ENCODE measurements around the gene LRFN5. TPM values are rescaled to one million over a fixed set of nuclear protein-coding genes. Genes with fewer than 3 reads are reported as not detected.
A peak's percentile ranks its signal among the peaks of the same experiment; 100 is the strongest.
"Not testable (repeated sequence)": the region's sequence is repeated elsewhere in the genome, so short reads cannot be mapped to it uniquely, and the experiment has no call there.

LRFN5 gene
- total RNA-seq (2014; rRNA removed; shearing (Covaris generic)): 0.54 and 2.1 TPM in 2 replicates
- polyA plus RNA-seq (2016; fragmentation: Nextera tagmentation; extraction: Ambion mirVana): 0.43 and 0.54 TPM in 2 replicates

DNA sequence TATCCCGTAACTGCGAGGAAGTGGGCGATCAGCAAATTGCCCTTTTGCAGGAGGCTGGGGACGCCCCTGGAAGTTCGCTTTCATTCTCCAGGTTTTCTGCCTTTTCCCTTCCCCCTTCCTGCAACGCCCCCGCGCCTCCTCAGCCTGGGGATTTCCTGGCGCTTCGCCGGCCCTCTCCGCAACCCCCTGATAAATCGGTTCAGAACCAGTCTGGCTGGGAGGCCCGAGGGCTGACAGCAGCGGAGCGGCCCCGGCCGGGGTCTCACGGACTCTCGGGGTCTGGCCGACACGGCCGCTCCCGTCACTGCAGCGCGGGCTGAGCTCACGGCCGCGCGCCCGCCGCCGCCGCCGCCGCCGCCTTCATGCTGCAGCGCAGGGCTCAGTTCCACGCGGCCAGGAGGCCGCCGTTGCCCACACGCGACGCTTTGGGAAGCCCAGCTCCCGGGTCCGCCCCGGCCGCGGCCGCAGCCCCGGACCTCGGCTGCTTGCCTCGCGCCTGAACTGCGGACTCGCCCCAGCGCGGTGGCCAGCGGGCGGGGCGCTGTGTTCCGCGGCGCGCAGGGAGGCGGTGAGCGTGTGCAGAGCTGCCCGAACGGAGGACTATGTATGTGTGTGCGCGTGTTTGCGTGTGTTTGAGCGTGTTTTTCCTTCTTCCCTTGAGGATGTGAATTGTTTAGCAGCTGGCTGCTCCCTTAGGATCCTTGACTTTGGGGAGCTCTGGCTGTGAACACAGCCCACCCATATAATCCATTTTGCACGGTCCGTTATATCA is at the start of gene LRFN5:
Gene LRFN5, plus strand, starts transcription at position 345 of the 772 bp plus-strand sequence.
- peak within 1 kb of the TSS; percentile 98 for H2AFZ ChIP-seq
- 1% methylated on average over 44 to 68 of the region's 76 CpGs for WGBS, 2 experiments (ENCODE audit: low coverage in 1 of 2, low lambda C conversion rate in 2 of 2, missing lambda C conversion rate in 2 of 2)
- in situ Hi-C loops (cut with MboI): no loop called here
- TF ChIP-seq EZH2 (IDR thresholded peaks at IDR 0.05; ENCODE audit: insufficient read depth, poor library complexity, severe bottlenecking): no peak
- no peaks in the 10 kb centered on the region for H3K79me2 ChIP-seq (ENCODE audit: insufficient read depth)
- no peaks in the 10 kb centered on the region for H3K36me3 ChIP-seq (ENCODE audit: low read depth)
- no peaks in the 10 kb centered on the region for H3K9me3 ChIP-seq (ENCODE audit: low read depth)
- DNase-seq: peak; percentile 79
- H3K4me2 ChIP-seq (ENCODE audit: unreplicated experiment): peak within 1 kb of the TSS; percentile 91
- H3F3A ChIP-seq (ENCODE audit: insufficient read depth): peaks cover 2% of the 10 kb centered on the region; the same call in 1 of the 2 replicates
- peak within 1 kb of the TSS; percentile 80 for H3K4me3 ChIP-seq
- peak within 1 kb of the TSS; percentile 52 for H3K27ac ChIP-seq
- peaks cover 24% of the 10 kb centered on the region for H3K4me1 ChIP-seq (ENCODE audit: insufficient read depth)
- H4K20me1 ChIP-seq (ENCODE audit: insufficient read depth): no peaks in the 10 kb centered on the region
- peaks cover 11% of the 10 kb centered on the region; the same call in 1 of the 2 replicates for H3K27me3 ChIP-seq (replicated peaks; ENCODE audit: insufficient read depth)
- H3K9ac ChIP-seq: peak within 1 kb of the TSS; percentile 76
- no peaks in the 10 kb centered on the region for H3K9me2 ChIP-seq (ENCODE audit: insufficient read depth)

DNA sequence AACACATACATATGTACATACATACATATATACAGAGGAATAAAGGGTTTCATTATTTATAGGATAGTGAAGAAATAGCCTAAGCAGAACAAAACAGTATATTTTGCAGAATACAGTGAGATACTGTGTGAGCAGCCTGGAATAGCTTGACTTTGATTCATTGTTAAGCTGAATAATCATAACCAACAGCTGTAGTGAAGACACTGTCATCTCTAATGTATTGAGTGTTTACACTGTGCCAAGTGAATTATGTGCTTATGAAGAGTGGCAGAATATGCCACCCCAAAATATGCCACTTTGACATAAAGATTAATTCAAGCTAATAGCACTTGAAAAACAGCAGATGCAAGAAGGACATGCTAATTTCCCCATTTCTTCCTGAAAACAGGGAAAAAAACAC is 48.2 kb upstream of the LRFN5 start:
- no peaks in the 10 kb centered on the region for H3K9me2 ChIP-seq (ENCODE audit: insufficient read depth)
- TF ChIP-seq EZH2phosphoT487 (IDR thresholded peaks at IDR 0.05; ENCODE audit: insufficient read depth, low read depth): no peak
- no peak for TF ChIP-seq EZH2 (IDR thresholded peaks at IDR 0.05; ENCODE audit: insufficient read depth, poor library complexity, severe bottlenecking)
- H2AFZ ChIP-seq: no peak overlapping the region
- DNase-seq: no peak
- no peaks in the 10 kb centered on the region for H3K4me1 ChIP-seq (ENCODE audit: insufficient read depth)
- H3K27me3 ChIP-seq (replicated peaks; ENCODE audit: insufficient read depth): no peaks in the 10 kb centered on the region
- no peak overlapping the region for H3K4me3 ChIP-seq
- no peaks in the 10 kb centered on the region for H4K20me1 ChIP-seq (ENCODE audit: insufficient read depth)
- no peaks in the 10 kb centered on the region for H3K9me3 ChIP-seq (ENCODE audit: low read depth)
- no peak overlapping the region for H3K27ac ChIP-seq
- in situ Hi-C loops (cut with MboI): no loop called here
- H3K36me3 ChIP-seq (ENCODE audit: low read depth): no peaks in the 10 kb centered on the region
- no peak overlapping the region for H3K4me2 ChIP-seq (ENCODE audit: unreplicated experiment)
- H3K9ac ChIP-seq: no peak overlapping the region
- no peaks in the 10 kb centered on the region for H3K79me2 ChIP-seq (ENCODE audit: insufficient read depth)
- no peaks in the 10 kb centered on the region for H3F3A ChIP-seq (ENCODE audit: insufficient read depth)

DNA sequence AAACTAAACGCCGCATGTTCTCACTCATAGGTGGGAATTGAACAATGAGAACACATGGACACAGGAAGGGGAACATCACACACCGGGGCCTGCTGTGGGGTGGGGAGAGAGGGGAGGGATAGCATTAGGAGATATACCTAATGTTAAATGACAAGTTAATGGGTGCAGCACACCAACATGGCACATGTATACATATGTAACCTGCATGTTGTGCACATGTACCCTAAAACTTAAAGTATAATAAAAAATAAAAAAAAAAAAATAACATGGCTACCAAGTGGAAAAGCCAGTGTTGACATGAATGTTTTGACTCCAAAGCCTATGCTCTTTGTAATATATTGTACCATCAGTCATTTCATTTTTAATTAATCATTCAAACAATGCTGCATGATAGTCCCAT is 39.8 kb upstream of the LRFN5 start:
- H3K4me1 ChIP-seq (ENCODE audit: insufficient read depth); H3K4me3 ChIP-seq; H3K27ac ChIP-seq; H2AFZ ChIP-seq; H3F3A ChIP-seq (ENCODE audit: insufficient read depth); DNase-seq; H3K9ac ChIP-seq; H4K20me1 ChIP-seq (ENCODE audit: insufficient read depth); H3K36me3 ChIP-seq (ENCODE audit: low read depth); H3K9me2 ChIP-seq (ENCODE audit: insufficient read depth); in situ Hi-C loops (cut with MboI); H3K79me2 ChIP-seq (ENCODE audit: insufficient read depth); H3K4me2 ChIP-seq (ENCODE audit: unreplicated experiment); H3K9me3 ChIP-seq (ENCODE audit: low read depth); H3K27me3 ChIP-seq (replicated peaks; ENCODE audit: insufficient read depth): not testable (repeated sequence)
- WGBS, 2 experiments (ENCODE audit: low coverage in 1 of 2, low lambda C conversion rate in 2 of 2, missing lambda C conversion rate in 2 of 2): 74 to 83% methylated on average over 2 to 3 of the region's 3 CpGs

DNA sequence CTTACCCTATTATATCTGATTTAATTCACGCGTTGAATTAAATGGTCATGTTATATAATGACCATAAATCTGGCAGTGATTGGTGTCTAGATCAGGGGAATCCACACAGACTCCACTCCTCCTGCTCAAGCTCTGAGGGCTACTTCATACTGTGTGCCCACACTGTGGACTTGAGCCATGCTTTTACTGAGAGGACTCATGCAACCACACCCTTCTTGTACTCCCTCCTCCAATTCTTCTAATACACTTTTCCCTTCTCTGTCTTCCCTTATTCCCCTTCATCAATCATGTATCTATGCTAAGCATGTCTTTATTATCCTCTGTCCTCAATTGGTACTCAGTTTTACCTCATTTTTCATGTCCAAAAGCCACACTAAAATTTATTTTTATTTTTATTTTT is 37.7 kb upstream of the LRFN5 start:
- no peaks in the 10 kb centered on the region for H3K9me3 ChIP-seq (ENCODE audit: low read depth)
- H3K9me2 ChIP-seq (ENCODE audit: insufficient read depth): no peaks in the 10 kb centered on the region
- no peaks in the 10 kb centered on the region for H3K36me3 ChIP-seq (ENCODE audit: low read depth)
- H3K9ac ChIP-seq: no peak overlapping the region
- H3K27ac ChIP-seq: no peak overlapping the region
- WGBS, 2 experiments (ENCODE audit: low coverage in 1 of 2, low lambda C conversion rate in 2 of 2, missing lambda C conversion rate in 2 of 2): 46 to 80% methylated on average over 2 of the region's 2 CpGs
- no peaks in the 10 kb centered on the region for H3K79me2 ChIP-seq (ENCODE audit: insufficient read depth)
- no peak for DNase-seq
- H3F3A ChIP-seq (ENCODE audit: insufficient read depth): no peaks in the 10 kb centered on the region
- no peaks in the 10 kb centered on the region for H3K4me1 ChIP-seq (ENCODE audit: insufficient read depth)
- TF ChIP-seq EZH2 (IDR thresholded peaks at IDR 0.05; ENCODE audit: insufficient read depth, poor library complexity, severe bottlenecking) (no peak), EZH2phosphoT487 (IDR thresholded peaks at IDR 0.05; ENCODE audit: insufficient read depth, low read depth) (no peak)
- no peaks in the 10 kb centered on the region for H4K20me1 ChIP-seq (ENCODE audit: insufficient read depth)
- in situ Hi-C loops (cut with MboI): no loop called here
- H3K4me3 ChIP-seq: no peak overlapping the region
- no peak overlapping the region for H2AFZ ChIP-seq
- H3K4me2 ChIP-seq (ENCODE audit: unreplicated experiment): no peak overlapping the region
- no peaks in the 10 kb centered on the region for H3K27me3 ChIP-seq (replicated peaks; ENCODE audit: insufficient read depth)
